K562 (cell line): ENCODE results near the gene TYROBP. TPM values are rescaled to one million over a fixed set of nuclear protein-coding genes. Genes with fewer than 3 reads are reported as not detected.

Experiments
- BDP1 ChIP-seq: IDR thresholded peaks from 3 replicates; pipeline ENCODE4 v1.6.1; 2011; ENCODE audit not compliant: insufficient read length, insufficient read depth
- ESRRA ChIP-seq: fragments of 450-650 bp; IDR thresholded peaks from 2 replicates; pipeline ENCODE4 v1.6.1; 2014; ENCODE audit warnings: low read depth, mild to moderate bottlenecking, moderate library complexity, borderline replicate concordance
- HMG20B ChIP-seq: fragments of 250-450 bp; sonication (Bioruptor Pico); IDR thresholded peaks from 2 replicates; pipeline ENCODE4 v1.5.0; 2021; ENCODE audit warnings: mild to moderate bottlenecking
- SIN3B ChIP-seq: fragments of 450-650 bp; IDR thresholded peaks from 2 replicates; pipeline ENCODE4 v1.6.1; 2017; ENCODE audit warnings: low read depth, mild to moderate bottlenecking, moderate library complexity
- STAT5A ChIP-seq: IDR thresholded peaks from 2 replicates; pipeline ENCODE4 v1.6.1; 2012; ENCODE audit warnings: low read length, inconsistent platforms, borderline replicate concordance
- ZNF175 ChIP-seq: fragments of 200-800 bp; sonication (Bioruptor generic); IDR thresholded peaks from 2 replicates; pipeline ENCODE4 v1.6.1; 2016; ENCODE audit warnings: low read depth, mild to moderate bottlenecking, missing genetic modification characterization, missing compliant biosample characterization
- ZNF24 ChIP-seq: fragments of 450-650 bp; IDR thresholded peaks from 2 replicates; pipeline ENCODE4 v1.6.1; 2016
- ZNF584 ChIP-seq: fragments of 200-800 bp; sonication (Bioruptor generic); IDR thresholded peaks from 2 replicates; pipeline ENCODE4 v1.6.1; 2016; ENCODE audit warnings: low read depth, mild to moderate bottlenecking, missing genetic modification characterization, missing compliant biosample characterization
- ZNF76 ChIP-seq: fragments of 250-450 bp; sonication (Bioruptor Pico); IDR thresholded peaks from 2 replicates; pipeline ENCODE4 v1.4.0; 2020; ENCODE audit warnings: mild to moderate bottlenecking, moderate library complexity, borderline replicate concordance
- ZNF780A ChIP-seq: fragments of 250-450 bp; sonication (Bioruptor Pico); IDR thresholded peaks from 2 replicates; pipeline ENCODE4 v1.5.0; 2021; ENCODE audit warnings: mild to moderate bottlenecking
- polyA plus RNA-seq, 8 experiments: library from polyadenylated mRNA; depleted of rRNA in 4 of 8; stranded (reverse) in 5 of 8; unstranded in 3 of 8; fragments of >200 nt; fragmentation: Nextera tagmentation in 2 of 8; fragmentation: Illumina TruSeq in 1 of 8; extraction: Ambion mirVana in 2 of 8; extraction: Trizol in 1 of 8; gene quantifications; 2 replicates each; pipeline versions ENCODE4 v1.2.1 to v1.2.3, GENCODE V29; 2011 to 2014; ENCODE audit warnings: inconsistent platforms in 1 of 8, missing spikeins in 1 of 8
- total RNA-seq, 7 experiments: library from RNA; depleted of rRNA in 6 of 7; stranded (reverse); fragments of >200 nt in 6 of 7; fragmentation: Illumina TruSeq in 2 of 7; extraction: Trizol in 2 of 7; gene quantifications; 2 replicates each; pipeline versions ENCODE4 v1.2.1 to v1.2.3, GENCODE V29; 2011 to 2021; ENCODE audit warnings: low replicate concordance in 1 of 7
- TF ChIP-seq, protein P1 (sequence below): fragments of 250-450 bp; sonication (Bioruptor Pico); IDR thresholded peaks from 2 replicates; pipeline ENCODE4 v1.5.0; 2020; ENCODE audit warnings: mild to moderate bottlenecking
- TF ChIP-seq, protein P2 (sequence below): fragments of 250-450 bp; sonication (Bioruptor Pico); IDR thresholded peaks from 2 replicates; pipeline ENCODE4 v1.4.0; 2020; ENCODE audit warnings: mild to moderate bottlenecking, moderate library complexity
- TF ChIP-seq, protein P3 (sequence below): fragments of 450-650 bp; IDR thresholded peaks from 2 replicates; pipeline ENCODE4 v1.6.1; 2016; ENCODE audit warnings: borderline replicate concordance
- TF ChIP-seq, protein P4 (sequence below): sonication (generic); formaldehyde crosslinking; IDR thresholded peaks from 2 replicates; pipeline ENCODE4 v1.8.0; 2023; ENCODE audit warnings: missing genetic modification reagents, mild to moderate bottlenecking, borderline replicate concordance
- TF ChIP-seq, protein P5 (sequence below): fragments of 250-450 bp; sonication (Bioruptor Pico); IDR thresholded peaks from 2 replicates; pipeline ENCODE4 v1.4.0; 2020; ENCODE audit warnings: mild to moderate bottlenecking

Gene TYROBP
- total and polyA plus RNA-seq, 9 of the 15 experiments (the other 6 are each of a cell fraction or from before 2014, with no cell fraction given) = 0.72 to 8.2 (median 2.4) TPM

DNA sequence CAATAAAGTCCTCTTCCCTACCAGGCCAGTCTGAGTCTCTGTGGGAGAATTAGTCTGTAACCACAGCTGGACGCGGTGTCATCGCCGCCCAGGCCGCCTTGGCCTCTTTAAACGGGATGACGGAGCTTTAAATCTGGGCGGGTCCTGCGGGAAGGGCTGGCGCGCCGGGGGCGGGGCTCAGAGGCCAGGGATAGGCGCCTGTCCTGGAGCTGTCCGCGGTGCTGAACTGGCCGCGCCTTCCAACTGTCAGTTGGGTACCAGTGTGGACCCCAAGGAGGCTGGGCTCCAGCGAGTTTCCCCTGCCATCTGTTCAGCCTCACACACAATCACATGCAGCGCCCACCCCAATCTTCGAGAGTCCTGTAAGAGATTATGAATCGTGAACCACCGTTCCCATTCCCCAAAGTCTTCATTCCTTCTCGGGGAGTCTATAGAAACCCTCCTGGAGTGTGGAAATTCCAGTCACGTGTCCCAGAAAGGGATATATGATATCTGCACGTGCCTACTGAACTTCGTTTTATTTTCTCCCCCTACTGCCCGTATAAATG, 28.3 kb downstream of the TYROBP start (continued):
- TF ChIP-seq, protein P1, sequence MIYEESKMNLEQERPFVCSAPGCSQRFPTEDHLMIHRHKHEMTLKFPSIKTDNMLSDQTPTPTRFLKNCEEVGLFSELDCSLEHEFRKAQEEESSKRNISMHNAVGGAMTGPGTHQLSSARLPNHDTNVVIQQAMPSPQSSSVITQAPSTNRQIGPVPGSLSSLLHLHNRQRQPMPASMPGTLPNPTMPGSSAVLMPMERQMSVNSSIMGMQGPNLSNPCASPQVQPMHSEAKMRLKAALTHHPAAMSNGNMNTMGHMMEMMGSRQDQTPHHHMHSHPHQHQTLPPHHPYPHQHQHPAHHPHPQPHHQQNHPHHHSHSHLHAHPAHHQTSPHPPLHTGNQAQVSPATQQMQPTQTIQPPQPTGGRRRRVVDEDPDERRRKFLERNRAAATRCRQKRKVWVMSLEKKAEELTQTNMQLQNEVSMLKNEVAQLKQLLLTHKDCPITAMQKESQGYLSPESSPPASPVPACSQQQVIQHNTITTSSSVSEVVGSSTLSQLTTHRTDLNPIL = no peak
- peak; percentile 92 for TF ChIP-seq ZNF584
- no peak for TF ChIP-seq STAT5A
- TF ChIP-seq, protein P2, sequence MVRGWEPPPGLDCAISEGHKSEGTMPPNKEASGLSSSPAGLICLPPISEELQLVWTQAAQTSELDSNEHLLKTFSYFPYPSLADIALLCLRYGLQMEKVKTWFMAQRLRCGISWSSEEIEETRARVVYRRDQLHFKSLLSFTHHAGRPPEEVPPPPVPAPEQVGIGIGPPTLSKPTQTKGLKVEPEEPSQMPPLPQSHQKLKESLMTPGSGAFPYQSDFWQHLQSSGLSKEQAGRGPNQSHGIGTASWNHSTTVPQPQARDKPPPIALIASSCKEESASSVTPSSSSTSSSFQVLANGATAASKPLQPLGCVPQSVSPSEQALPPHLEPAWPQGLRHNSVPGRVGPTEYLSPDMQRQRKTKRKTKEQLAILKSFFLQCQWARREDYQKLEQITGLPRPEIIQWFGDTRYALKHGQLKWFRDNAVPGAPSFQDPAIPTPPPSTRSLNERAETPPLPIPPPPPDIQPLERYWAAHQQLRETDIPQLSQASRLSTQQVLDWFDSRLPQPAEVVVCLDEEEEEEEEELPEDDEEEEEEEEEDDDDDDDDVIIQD (CRISPR knock-in tag) = no peak
- 0 out of 2 replicates have a peak, but pooled peaks have one; percentile 36 for TF ChIP-seq ZNF175
- no peak for TF ChIP-seq ZNF780A (CRISPR knock-in tag)
- peak; percentile 71; the same call in 1 of the 2 replicates for TF ChIP-seq ESRRA
- TF ChIP-seq ZNF24 = no peak
- TF ChIP-seq ZNF76 (CRISPR knock-in tag) = no peak
- no peak for TF ChIP-seq SIN3B
- TF ChIP-seq, protein P3, sequence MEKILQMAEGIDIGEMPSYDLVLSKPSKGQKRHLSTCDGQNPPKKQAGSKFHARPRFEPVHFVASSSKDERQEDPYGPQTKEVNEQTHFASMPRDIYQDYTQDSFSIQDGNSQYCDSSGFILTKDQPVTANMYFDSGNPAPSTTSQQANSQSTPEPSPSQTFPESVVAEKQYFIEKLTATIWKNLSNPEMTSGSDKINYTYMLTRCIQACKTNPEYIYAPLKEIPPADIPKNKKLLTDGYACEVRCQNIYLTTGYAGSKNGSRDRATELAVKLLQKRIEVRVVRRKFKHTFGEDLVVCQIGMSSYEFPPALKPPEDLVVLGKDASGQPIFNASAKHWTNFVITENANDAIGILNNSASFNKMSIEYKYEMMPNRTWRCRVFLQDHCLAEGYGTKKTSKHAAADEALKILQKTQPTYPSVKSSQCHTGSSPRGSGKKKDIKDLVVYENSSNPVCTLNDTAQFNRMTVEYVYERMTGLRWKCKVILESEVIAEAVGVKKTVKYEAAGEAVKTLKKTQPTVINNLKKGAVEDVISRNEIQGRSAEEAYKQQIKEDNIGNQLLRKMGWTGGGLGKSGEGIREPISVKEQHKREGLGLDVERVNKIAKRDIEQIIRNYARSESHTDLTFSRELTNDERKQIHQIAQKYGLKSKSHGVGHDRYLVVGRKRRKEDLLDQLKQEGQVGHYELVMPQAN = peak; percentile 81; the same call in 1 of the 2 replicates
- TF ChIP-seq, protein P4, sequence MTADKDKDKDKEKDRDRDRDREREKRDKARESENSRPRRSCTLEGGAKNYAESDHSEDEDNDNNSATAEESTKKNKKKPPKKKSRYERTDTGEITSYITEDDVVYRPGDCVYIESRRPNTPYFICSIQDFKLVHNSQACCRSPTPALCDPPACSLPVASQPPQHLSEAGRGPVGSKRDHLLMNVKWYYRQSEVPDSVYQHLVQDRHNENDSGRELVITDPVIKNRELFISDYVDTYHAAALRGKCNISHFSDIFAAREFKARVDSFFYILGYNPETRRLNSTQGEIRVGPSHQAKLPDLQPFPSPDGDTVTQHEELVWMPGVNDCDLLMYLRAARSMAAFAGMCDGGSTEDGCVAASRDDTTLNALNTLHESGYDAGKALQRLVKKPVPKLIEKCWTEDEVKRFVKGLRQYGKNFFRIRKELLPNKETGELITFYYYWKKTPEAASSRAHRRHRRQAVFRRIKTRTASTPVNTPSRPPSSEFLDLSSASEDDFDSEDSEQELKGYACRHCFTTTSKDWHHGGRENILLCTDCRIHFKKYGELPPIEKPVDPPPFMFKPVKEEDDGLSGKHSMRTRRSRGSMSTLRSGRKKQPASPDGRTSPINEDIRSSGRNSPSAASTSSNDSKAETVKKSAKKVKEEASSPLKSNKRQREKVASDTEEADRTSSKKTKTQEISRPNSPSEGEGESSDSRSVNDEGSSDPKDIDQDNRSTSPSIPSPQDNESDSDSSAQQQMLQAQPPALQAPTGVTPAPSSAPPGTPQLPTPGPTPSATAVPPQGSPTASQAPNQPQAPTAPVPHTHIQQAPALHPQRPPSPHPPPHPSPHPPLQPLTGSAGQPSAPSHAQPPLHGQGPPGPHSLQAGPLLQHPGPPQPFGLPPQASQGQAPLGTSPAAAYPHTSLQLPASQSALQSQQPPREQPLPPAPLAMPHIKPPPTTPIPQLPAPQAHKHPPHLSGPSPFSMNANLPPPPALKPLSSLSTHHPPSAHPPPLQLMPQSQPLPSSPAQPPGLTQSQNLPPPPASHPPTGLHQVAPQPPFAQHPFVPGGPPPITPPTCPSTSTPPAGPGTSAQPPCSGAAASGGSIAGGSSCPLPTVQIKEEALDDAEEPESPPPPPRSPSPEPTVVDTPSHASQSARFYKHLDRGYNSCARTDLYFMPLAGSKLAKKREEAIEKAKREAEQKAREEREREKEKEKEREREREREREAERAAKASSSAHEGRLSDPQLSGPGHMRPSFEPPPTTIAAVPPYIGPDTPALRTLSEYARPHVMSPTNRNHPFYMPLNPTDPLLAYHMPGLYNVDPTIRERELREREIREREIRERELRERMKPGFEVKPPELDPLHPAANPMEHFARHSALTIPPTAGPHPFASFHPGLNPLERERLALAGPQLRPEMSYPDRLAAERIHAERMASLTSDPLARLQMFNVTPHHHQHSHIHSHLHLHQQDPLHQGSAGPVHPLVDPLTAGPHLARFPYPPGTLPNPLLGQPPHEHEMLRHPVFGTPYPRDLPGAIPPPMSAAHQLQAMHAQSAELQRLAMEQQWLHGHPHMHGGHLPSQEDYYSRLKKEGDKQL (CRISPR knock-in tag) = no peak
- no peak for TF ChIP-seq HMG20B (CRISPR knock-in tag)
- TF ChIP-seq, protein P5, sequence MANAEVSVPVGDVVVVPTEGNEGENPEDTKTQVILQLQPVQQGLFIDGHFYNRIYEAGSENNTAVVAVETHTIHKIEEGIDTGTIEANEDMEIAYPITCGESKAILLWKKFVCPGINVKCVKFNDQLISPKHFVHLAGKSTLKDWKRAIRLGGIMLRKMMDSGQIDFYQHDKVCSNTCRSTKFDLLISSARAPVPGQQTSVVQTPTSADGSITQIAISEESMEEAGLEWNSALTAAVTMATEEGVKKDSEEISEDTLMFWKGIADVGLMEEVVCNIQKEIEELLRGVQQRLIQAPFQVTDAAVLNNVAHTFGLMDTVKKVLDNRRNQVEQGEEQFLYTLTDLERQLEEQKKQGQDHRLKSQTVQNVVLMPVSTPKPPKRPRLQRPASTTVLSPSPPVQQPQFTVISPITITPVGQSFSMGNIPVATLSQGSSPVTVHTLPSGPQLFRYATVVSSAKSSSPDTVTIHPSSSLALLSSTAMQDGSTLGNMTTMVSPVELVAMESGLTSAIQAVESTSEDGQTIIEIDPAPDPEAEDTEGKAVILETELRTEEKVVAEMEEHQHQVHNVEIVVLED (CRISPR knock-in tag) = peak; percentile 13; the same call in 1 of the 2 replicates
- no peak for TF ChIP-seq BDP1
